ENCODE data around the gene FAT1. TPM values are rescaled to one million over a fixed set of nuclear protein-coding genes. Genes with fewer than 3 reads are reported as not detected.

Gene FAT1
- total RNA-seq, 4 donors from 2014 or later: 2.3 to 9.7 (median 4.8) TPM

GRCh38 chr4:186701273-186701672 is 22.4 kb downstream of the FAT1 start:
- DNase-seq (no peak), ATAC-seq (peak; percentile 41 to 46)
- no peak overlapping the region for H3K4me3 ChIP-seq
- H3K27ac ChIP-seq: peak overlapping the region; percentile 49 to 60 (median 57)
- intact Hi-C loops (cut with DNase I; ENCODE audit: low total_unique reads): no loop called here
- no peaks in the 10 kb centered on the region for H3K27me3 ChIP-seq
- in situ Hi-C loops (cut with MboI; ENCODE audit: low sequenced_read_pairs in 4 of 4): no loop called here
- TF ChIP-seq, protein P1, sequence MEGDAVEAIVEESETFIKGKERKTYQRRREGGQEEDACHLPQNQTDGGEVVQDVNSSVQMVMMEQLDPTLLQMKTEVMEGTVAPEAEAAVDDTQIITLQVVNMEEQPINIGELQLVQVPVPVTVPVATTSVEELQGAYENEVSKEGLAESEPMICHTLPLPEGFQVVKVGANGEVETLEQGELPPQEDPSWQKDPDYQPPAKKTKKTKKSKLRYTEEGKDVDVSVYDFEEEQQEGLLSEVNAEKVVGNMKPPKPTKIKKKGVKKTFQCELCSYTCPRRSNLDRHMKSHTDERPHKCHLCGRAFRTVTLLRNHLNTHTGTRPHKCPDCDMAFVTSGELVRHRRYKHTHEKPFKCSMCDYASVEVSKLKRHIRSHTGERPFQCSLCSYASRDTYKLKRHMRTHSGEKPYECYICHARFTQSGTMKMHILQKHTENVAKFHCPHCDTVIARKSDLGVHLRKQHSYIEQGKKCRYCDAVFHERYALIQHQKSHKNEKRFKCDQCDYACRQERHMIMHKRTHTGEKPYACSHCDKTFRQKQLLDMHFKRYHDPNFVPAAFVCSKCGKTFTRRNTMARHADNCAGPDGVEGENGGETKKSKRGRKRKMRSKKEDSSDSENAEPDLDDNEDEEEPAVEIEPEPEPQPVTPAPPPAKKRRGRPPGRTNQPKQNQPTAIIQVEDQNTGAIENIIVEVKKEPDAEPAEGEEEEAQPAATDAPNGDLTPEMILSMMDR (IDR thresholded peaks at IDR 0.05 in 4 of 5, conservative IDR thresholded peaks at IDR 0.05 in 1 of 5): no peak
- no peak for TF ChIP-seq POLR2A (IDR thresholded peaks at IDR 0.05)
- H3K4me1 ChIP-seq: peaks cover 6 to 10% of the 10 kb centered on the region in 2 donors
- no peaks in the 10 kb centered on the region for H3K9me3 ChIP-seq
- H3K36me3 ChIP-seq: no peaks in the 10 kb centered on the region

GRCh38 chr4:186700746-186701145 is 22.9 kb downstream of the FAT1 start:
- H3K4me3 ChIP-seq: no peak overlapping the region
- ATAC-seq (peak; percentile 53 to 73), DNase-seq (peak in 1 of 2 donors; percentile 55)
- peaks cover 6 to 10% of the 10 kb centered on the region in 2 donors for H3K4me1 ChIP-seq
- H3K9me3 ChIP-seq: no peaks in the 10 kb centered on the region
- in situ Hi-C loops (cut with MboI; ENCODE audit: low sequenced_read_pairs in 4 of 4) (no loop called here), intact Hi-C loops (cut with DNase I; ENCODE audit: low total_unique reads) (no loop called here)
- H3K27me3 ChIP-seq: no peaks in the 10 kb centered on the region
- TF ChIP-seq, protein P1 (IDR thresholded peaks at IDR 0.05 in 4 of 5, conservative IDR thresholded peaks at IDR 0.05 in 1 of 5): no peak
- no peak for TF ChIP-seq POLR2A (IDR thresholded peaks at IDR 0.05)
- H3K27ac ChIP-seq: peak overlapping the region; percentile 49 to 60 (median 57)
- no peaks in the 10 kb centered on the region for H3K36me3 ChIP-seq

DNA sequence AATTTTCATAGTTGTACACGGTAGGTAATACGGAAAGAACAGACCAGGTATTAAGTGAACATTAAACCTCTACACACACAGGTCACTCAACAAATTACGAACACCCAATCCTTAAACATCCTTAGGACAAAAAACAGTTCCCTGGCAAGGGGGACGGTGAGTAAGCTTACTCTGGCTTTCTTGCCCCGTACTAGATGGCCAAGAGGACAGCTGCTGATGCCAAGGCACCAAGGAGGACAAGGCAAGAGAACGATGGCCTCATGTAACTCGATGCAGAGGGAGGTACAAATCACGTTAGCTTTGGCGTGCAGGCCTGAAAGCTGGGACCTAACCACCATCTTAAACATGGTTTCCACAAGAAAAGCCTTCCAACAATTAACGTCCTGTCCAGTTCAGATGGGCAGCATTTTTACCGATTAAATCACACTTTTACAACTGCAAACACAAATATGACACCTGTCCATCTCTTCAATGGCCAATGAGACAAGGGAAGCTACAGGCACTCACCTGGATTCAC is 23.7 kb downstream of the FAT1 start:
- Histone ChIP-seq H3K4me1 (peaks cover 6 to 10% of the 10 kb centered on the region in 2 donors), H3K9me3 (no peaks in the 10 kb centered on the region), H3K27ac (peak overlapping the region in 2 of 4 donors; percentile 56 to 58), H3K4me3 (no peak overlapping the region), H3K27me3 (no peaks in the 10 kb centered on the region), H3K36me3 (no peaks in the 10 kb centered on the region)
- in situ Hi-C loops (cut with MboI; ENCODE audit: low sequenced_read_pairs in 4 of 4) (no loop called here), intact Hi-C loops (cut with DNase I; ENCODE audit: low total_unique reads) (no loop called here)
- DNase-seq (peak in 1 of 2 donors; percentile 19), ATAC-seq (peak; percentile 38 to 47)
- TF ChIP-seq, protein P1 (IDR thresholded peaks at IDR 0.05 in 4 of 5, conservative IDR thresholded peaks at IDR 0.05 in 1 of 5): no peak
- no peak for TF ChIP-seq POLR2A (IDR thresholded peaks at IDR 0.05)

DNA sequence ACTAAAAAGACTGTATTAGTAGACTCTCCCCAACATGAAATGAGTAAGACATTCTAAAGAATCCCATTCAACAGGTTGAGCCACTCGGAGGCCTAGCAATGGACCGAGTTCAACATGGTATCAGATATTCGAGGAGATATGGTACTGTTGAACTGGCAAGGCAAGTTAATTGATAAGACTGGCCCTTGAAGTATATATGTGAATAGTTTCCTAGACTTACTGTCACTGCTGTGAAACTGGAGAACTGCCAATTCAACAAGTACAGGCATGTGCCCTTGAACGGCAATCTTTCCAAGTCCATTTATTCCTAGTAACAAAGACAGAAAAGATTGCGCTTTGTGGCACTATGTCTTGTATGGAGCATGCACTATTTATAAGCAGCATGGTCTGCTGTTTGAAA is 24.4 kb downstream of the FAT1 start:
- no peak for TF ChIP-seq POLR2A (IDR thresholded peaks at IDR 0.05)
- TF ChIP-seq, protein P1 (IDR thresholded peaks at IDR 0.05 in 4 of 5, conservative IDR thresholded peaks at IDR 0.05 in 1 of 5): no peak
- no peaks in the 10 kb centered on the region for H3K36me3 ChIP-seq
- peaks cover 5 to 7% of the 10 kb centered on the region in 2 donors for H3K4me1 ChIP-seq
- H3K27me3 ChIP-seq: no peaks in the 10 kb centered on the region
- DNase-seq (no peak), ATAC-seq (no peak)
- H3K4me3 ChIP-seq: no peak overlapping the region
- no peaks in the 10 kb centered on the region for H3K9me3 ChIP-seq
- H3K27ac ChIP-seq: no peak overlapping the region
- in situ Hi-C loops (cut with MboI; ENCODE audit: low sequenced_read_pairs in 4 of 4) (no loop called here), intact Hi-C loops (cut with DNase I; ENCODE audit: low total_unique reads) (no loop called here)

GRCh38 chr4:186698525-186698924 is 25.1 kb downstream of the FAT1 start:
- Histone ChIP-seq H3K4me1 (peaks cover 0 to 7% of the 10 kb centered on the region in 2 donors), H3K27me3 (no peaks in the 10 kb centered on the region), H3K36me3 (no peaks in the 10 kb centered on the region), H3K27ac (no peak overlapping the region), H3K4me3 (no peak overlapping the region), H3K9me3 (no peaks in the 10 kb centered on the region)
- in situ Hi-C loops (cut with MboI; ENCODE audit: low sequenced_read_pairs in 4 of 4) (no loop called here), intact Hi-C loops (cut with DNase I; ENCODE audit: low total_unique reads) (no loop called here)
- no peak for TF ChIP-seq POLR2A (IDR thresholded peaks at IDR 0.05)
- TF ChIP-seq, protein P1 (IDR thresholded peaks at IDR 0.05 in 4 of 5, conservative IDR thresholded peaks at IDR 0.05 in 1 of 5): no peak
- no peak for ATAC-seq
- no peak for DNase-seq

Data from gastrocnemius medialis (tissue), 4 donors.